Measurements from ENCODE around the gene RAP2A.

The RAP2A gene

GRCh38 chr13:97448503-97449251, 14.7 kb downstream of the RAP2A start:
- DNase-seq: no peak

GRCh38 chr13:97454699-97455098, 20.7 kb downstream of the RAP2A start:
- DNase-seq: no peak

DNA sequence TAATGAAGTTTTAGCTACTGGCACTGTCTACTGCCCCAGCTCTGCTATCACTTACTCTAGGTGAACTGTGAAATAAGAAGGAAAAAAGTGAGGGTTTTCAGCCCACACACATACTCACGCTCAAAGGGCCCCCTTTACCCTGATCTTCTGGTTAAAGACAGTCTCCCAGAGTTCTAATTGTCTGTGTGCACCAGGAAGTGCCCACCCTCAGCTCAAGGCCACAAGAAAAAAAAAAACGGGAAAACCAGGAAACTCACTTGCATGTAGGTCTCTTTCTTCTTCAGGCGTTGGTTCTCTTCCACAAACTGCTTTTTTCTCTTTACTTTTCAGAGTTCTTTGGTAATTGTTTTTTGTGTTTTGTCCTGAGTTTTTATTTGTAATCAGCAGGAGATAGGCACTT, 22.1 kb downstream of the RAP2A start:
- DNase-seq: no peak

- no peak for DNase-seq
These were observed 25.3 kb downstream of the RAP2A start for GRCh38 chr13:97459215-97459777.

- DNase-seq: no peak
These were observed 26.2 kb downstream of the RAP2A start for GRCh38 chr13:97460004-97460775.

GRCh38 chr13:97460853-97461252, 26.9 kb downstream of the RAP2A start:
- peak; percentile 6 for DNase-seq

GRCh38 chr13:97464561-97464960, 30.6 kb downstream of the RAP2A start:
- no peak for DNase-seq

DNA sequence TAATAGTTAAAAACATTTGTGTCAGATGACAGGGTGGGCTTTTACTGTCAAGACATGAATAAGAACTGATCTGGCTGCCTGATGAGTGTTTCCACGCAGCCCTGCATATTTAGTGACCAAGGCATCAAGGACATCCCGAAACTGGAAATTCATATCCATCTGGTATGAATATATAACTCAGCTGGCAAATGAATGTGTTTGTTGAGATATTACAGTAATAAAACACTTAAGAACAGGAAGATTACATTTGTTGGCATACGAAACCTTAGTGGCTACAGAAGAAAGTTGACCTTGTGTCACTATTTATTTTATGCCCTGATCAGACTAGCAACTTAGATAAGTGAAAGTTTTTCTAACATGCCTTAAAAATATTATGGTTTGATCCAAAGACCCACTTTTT, 32.8 kb downstream of the RAP2A start:
- no peak for DNase-seq

- no peak for DNase-seq
These were observed 34.4 kb downstream of the RAP2A start for GRCh38 chr13:97468331-97468730.

DNA sequence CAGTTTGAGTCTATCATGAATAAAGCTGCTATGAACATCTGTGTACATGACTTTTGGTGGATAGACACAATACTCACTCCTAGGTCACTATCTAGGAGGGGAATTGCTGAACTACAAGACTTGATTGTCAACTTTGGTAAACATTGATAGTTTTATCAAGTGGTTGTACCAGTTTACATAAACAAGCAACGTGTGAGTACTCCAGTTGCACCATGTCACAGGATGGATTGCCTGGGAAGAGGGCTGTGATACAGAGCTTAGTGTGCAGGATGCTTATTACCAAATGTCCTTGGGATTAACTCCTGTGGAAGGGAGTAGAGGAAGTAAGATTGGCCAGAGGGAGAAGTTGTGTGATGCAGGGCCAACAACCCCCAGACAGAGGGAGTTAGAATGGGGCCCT, 37.7 kb downstream of the RAP2A start:
- DNase-seq: no peak

- DNase-seq: no peak
These were observed 40.5 kb downstream of the RAP2A start for GRCh38 chr13:97474349-97474980.

GRCh38 chr13:97475011-97475410, 41.0 kb downstream of the RAP2A start:
- DNase-seq: no peak

- DNase-seq: no peak
These were observed 43.9 kb downstream of the RAP2A start for GRCh38 chr13:97477844-97478243.

GRCh38 chr13:97478247-97478646, 44.3 kb downstream of the RAP2A start:
- no peak for DNase-seq

GRCh38 chr13:97483465-97483864, 49.5 kb downstream of the RAP2A start:
- no peak for DNase-seq

DNA sequence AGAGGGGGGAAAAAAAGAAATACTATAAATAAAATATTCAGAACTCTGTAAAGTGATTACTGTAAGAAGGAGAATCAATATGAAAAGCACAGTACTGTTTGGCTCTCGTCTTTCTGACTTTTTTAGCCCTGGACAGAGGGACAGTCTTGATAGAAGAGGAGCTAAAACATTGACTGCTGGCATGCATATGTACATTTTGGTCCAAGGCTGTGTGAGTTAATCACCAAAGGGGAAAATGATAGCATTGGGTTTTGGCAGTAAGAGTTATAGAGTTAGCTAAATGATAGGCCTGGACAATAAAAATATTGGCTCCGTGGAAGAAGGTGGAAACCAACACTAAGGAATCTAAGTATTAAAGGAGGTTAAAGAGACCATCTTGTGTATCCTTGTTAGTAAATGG, 50.3 kb downstream of the RAP2A start:
- DNase-seq: no peak

DNA sequence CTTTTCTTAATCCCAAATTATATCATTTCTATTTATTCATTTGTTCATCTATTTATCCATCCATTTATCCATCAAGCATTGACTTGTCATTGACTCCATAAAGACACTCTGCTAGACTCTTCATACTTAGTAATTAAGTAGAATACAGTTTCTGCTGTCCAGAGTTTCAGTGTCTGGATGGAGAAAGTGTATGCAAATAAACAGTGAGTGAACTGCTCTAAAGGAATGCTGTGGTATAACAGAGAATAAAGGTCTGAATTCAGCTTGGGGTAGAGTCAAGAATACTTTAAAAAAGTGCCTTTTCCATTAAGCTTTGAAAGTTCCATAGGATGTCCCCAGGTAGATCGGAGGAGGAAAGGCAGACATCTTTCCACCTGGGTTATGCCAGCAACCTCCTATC, 51.4 kb downstream of the RAP2A start:
- no peak for DNase-seq

DNA sequence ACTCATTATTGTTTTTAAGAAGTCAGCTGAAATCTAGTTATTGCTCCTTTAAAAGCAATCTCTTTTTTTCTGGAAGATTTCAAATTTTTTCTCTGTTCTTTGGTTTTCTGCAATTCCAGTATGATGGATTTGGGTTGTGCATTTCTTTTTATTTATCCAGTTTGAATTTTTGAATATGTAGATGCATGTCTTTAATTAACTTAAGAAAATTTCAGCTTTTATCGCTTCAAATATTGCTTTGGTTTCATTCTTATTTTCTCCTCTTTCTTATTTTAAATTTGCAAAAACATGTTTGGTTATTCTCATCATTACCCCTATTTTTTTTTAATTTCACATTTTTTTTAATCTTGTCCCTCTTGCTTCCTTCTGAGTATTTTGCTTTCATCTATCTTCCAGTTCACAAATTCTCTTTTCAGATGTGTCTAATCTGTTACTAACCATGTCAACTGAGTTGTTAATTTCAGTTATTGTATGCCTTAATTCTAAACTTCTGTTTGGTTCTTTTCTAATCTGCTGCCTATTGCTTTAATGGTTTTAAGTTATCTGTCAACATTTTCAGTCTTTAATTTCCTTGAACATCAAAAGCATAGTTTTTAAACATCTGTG, 56.8 kb downstream of the RAP2A start:
- no peak for DNase-seq

DNA sequence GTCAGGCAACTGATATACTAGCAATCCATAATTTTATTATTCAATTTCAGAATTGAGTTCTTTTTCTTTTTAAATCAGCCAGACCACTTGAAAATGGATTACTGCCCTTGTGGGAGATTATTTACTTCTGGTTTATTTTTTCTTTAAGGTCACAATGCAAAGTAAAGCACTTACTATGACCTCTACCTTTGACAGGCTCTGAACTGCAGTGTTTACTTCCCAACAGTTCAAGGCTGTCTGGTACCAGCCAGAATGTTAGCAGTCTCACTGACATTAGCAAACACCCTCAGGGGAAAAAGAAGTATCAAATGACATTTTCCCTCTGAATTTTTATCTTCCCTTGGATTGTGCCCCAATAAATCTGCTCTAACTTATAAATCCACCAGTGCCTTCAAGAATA, 57.5 kb downstream of the RAP2A start:
- DNase-seq: no peak

DNA sequence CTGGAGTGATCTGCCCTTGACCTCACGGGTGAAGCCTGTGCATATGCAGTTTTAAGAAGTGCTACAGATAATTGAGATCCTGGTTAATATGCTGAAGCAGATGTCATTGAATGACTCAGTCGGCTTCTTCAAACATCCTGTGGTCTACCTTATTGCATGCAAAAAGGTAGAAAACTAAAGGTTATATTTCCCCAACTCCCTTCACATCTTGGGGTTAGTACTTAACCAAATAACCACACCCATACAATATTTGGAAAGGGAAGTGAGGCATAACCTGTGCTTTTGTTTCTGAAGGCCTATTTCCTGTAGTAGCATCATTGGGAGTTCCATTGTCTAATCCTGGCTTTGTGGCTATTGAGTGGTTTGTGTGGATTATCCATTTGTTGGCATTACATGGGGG, 58.3 kb downstream of the RAP2A start:
- DNase-seq: no peak

DNA sequence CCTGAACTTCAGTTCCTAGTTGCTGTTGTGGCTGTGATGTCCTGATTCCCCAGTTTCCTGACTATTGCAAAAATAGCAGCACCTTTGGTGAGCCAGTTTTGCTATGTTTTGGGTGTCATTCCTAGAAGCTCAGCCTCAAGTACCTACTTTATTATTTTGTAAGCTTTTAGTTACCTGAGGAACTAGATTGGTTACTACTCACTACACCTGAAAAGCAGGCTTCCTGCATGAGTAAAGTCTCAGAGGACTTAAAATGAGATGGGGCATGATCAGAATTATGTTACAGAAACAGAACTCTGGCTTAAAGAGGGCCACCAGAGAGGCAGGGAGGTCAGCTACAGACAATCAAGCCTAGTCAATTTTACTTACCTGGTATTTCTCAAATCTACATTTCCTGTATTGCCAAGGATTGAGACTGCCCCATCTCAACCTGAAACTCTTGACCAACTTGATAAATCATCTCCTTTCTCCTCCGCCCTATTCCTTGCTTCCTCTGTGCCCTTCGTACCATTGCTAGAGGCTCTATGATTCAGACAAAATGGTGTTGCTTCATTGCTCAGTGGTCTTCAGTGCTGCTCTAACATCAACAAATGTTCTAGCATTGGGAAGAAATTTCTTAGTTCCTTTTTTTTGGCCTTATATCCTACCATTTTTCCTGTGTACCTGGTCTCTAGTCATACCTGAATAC, 58.9 kb downstream of the RAP2A start:
- no peak for DNase-seq

DNA sequence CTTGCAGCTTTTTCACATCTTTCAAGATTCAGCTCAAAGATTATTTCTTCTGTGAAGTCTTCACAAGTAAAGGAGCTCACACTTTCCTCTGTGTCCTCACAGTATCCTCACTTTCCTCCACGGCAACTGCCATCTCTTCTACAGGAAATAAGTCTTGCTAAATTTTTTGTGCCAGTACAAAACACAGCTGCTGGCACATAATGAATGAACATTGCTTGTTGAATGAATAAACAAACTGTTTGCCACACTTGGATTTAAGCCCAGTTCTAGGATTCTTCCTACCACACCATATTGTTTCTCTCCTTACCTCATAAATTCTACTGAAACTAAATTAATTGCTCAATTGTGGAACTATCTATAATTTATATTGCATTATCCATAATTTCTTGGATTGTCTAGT, 59.5 kb downstream of the RAP2A start:
- DNase-seq: no peak

DNA sequence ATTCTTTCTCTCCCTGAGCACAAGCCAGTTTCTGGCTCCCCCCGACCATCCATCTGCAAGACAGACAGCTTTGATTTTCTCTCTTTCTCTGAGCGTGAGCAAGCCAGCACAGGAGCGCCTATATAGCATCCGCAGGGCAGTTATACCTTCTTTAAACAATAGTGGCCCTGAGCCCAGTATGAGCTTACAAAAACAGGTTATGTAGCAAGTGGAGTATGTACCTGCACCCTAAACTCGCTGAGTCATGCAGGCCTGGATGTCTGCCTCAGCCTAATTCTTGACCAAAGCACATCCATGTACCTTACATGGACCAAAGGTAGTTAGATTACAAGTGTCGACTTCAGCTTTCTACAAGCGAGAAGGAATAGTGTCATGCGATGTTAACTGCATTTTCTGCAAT, 61.7 kb downstream of the RAP2A start:
- DNase-seq: no peak

Data from CD4-positive, alpha-beta T cell treated with Interleukin-6 for 4 hours (primary cell).